GM12891 (cell line): ENCODE results near the gene CABCOCO1.

Experiments
- POLR2A ChIP-seq: IDR thresholded peaks from 2 replicates; pipeline ENCODE4 v1.6.1; 2011; ENCODE audit warnings: low read depth, low read length, control low read depth
- POLR2AphosphoS5 ChIP-seq: IDR thresholded peaks from 2 replicates; pipeline ENCODE4 v1.6.1; 2011; ENCODE audit warnings: low read depth, low read length, control low read depth
- SPI1 ChIP-seq: IDR thresholded peaks from 2 replicates; pipeline ENCODE4 v1.6.1; 2011; ENCODE audit warnings: low read depth, low read length, control low read depth

DNA sequence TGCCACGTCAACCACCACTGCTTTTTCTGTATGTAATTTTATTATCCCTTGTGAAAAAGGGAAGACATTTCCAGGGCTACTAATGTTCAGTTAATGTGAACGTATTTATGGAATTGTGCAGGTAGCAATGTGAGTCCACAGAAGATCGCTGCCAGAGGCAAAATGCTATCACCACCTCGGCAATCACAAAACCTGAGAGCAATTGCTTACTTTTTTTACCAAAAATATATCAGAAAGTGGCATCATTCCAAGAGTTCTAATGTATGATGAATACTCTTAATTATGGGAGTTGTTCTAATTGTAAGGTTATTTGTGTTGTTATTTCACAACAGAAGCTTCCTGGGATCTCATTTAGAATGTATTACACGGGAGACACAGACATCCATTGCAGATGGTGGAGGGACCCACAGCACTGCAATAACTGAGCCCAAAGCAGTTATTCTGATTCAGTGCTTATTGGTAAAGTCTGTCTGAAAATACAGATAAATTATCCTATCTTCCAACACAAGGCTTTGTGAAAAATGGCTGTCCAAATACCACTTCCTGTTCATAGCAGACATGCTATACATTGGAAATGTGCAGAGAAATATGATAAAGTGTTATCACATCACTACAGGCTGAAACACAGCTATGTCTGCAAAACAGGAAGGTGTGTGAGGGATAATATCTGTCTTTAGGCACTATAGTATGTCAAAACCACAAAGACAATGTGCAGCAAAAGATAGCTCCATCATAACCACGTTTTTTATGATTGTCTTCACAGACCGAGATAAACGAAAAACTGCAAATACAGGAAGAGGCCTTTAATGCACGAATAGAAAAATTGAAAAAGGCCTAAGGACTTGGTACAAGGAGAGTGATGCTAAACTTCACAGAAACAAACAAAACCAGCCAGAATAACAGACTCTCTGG is 102.7 kb downstream of the CABCOCO1 start:
- TF ChIP-seq POLR2AphosphoS5 = no peak
- TF ChIP-seq SPI1 = no peak
- TF ChIP-seq POLR2A = no peak
